SU-DHL-6 (cell line): Measurements from ENCODE around the gene WDFY1.

Source experiments
- EZH2phosphoT487 ChIP-seq: fragments of 200-600 bp; sonication (generic), shearing (Covaris generic); conservative IDR thresholded peaks from 2 replicates; pipeline ENCODE4 v1.6.1; 2018; ENCODE audit warnings: mild to moderate bottlenecking, antibody characterized with exemption, low read length, moderate library complexity, mixed read lengths
- TF ChIP-seq, protein P1 (sequence below): fragments of 200-600 bp; sonication (generic); IDR thresholded peaks from one replicate; pipeline ENCODE4 v1.5.1; 2017; ENCODE audit warnings: antibody characterized with exemption, mild to moderate bottlenecking, low read length, moderate library complexity; ENCODE audit not compliant: insufficient read depth, poor library complexity, severe bottlenecking

DNA sequence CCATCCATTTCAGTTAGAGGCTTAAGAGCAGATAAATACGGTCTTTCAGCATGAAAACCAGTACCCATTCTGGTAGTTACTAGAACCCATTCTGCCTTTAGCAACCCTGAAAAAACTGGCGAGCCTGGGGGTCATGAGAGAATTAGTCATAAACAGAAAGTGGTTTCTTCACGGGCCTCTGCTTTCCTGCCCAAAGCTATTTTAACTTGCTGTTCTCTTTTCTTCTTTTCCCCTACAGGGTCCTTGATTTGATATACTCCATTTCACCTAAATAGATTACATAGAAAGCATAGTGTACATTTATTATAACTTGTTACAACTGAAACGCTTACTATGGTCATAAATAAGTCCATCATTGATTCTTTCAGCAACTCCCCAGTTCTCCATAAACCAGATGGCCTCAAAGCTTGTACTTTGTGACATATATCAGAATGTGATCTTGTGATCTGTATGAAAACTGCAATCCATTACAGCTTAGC, 48.3 kb downstream of the WDFY1 start:
- TF ChIP-seq, protein P1, sequence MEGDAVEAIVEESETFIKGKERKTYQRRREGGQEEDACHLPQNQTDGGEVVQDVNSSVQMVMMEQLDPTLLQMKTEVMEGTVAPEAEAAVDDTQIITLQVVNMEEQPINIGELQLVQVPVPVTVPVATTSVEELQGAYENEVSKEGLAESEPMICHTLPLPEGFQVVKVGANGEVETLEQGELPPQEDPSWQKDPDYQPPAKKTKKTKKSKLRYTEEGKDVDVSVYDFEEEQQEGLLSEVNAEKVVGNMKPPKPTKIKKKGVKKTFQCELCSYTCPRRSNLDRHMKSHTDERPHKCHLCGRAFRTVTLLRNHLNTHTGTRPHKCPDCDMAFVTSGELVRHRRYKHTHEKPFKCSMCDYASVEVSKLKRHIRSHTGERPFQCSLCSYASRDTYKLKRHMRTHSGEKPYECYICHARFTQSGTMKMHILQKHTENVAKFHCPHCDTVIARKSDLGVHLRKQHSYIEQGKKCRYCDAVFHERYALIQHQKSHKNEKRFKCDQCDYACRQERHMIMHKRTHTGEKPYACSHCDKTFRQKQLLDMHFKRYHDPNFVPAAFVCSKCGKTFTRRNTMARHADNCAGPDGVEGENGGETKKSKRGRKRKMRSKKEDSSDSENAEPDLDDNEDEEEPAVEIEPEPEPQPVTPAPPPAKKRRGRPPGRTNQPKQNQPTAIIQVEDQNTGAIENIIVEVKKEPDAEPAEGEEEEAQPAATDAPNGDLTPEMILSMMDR = no peak
- TF ChIP-seq EZH2phosphoT487 = no peak
